ENCODE measurements around the gene ADO. TPM values are rescaled to one million over a fixed set of nuclear protein-coding genes. Genes with fewer than 3 reads are reported as not detected.

The ADO gene
- total and polyA plus RNA-seq, 10 of the 15 experiments (the other 5 are each of a cell fraction or from before 2014, with no cell fraction given): 4.3 to 44.6 (median 18.7) TPM

GRCh38 chr10:62790571-62790970 is 13.9 kb upstream of the ADO start (continued):
- no peak for TF ChIP-seq JUND (IDR thresholded peaks at IDR 0.05; ENCODE audit: low read depth, low read length)
- no peak for TF ChIP-seq BACH1 (IDR thresholded peaks at IDR 0.05; ENCODE audit: borderline replicate concordance)

- Histone ChIP-seq H3K4me3 (no peak overlapping the region), H3K9ac (ENCODE audit: control insufficient read depth, insufficient read depth, low read length) (no peak overlapping the region), H3K36me3 (ENCODE audit: control insufficient read depth in 2 of 2, insufficient read depth in 2 of 2, low read length in 1 of 2) (no peaks in the 10 kb centered on the region), H3K27ac (ENCODE audit: control insufficient read depth, insufficient read depth) (no peak overlapping the region), H3K4me2 (ENCODE audit: control insufficient read depth, insufficient read depth) (no peak overlapping the region), H3K9me3 (replicated peaks; ENCODE audit: control insufficient read depth, insufficient read depth, low read length) (no peaks in the 10 kb centered on the region), H3K79me2 (ENCODE audit: control insufficient read depth, insufficient read depth, low read length) (no peaks in the 10 kb centered on the region), H2AFZ (ENCODE audit: control insufficient read depth, low read depth, low read length) (no peak overlapping the region), H4K20me1 (ENCODE audit: control insufficient read depth, insufficient read depth) (no peaks in the 10 kb centered on the region), H3K27me3 (replicated peaks in 1 of 2; ENCODE audit: control insufficient read depth in 2 of 2, insufficient read depth in 2 of 2, low read length in 1 of 2) (no peaks in the 10 kb centered on the region), H3K4me1 (ENCODE audit: control insufficient read depth, insufficient read depth, low read length) (no peaks in the 10 kb centered on the region)
- DNase-seq (ENCODE audit: low read depth, low spot score): no peak
- ChIA-PET SMC1A (ENCODE audit: uncharacterized antibody, unreplicated experiment) (no interaction called here), RAD21 (ENCODE audit: unreplicated experiment) (no interaction called here), CTCF (interaction anchor here (1.1 kb wide), 1 partner anchor 14 kb away, joined by 3 read pairs; no protein-coding TSS in a partner anchor), POLR2A (no interaction called here)
- FAIRE-seq: no peak
- in situ Hi-C loops (cut with MboI): no loop called here
- intact Hi-C loops (cut with micrococcal nuclease; ENCODE audit: unreplicated experiment): no loop called here
- WGBS (ENCODE audit: insufficient coverage, insufficient replicate concordance, low lambda C conversion rate, missing lambda C conversion rate): 46% methylated on average over 5 of the region's 5 CpGs
- BruUV-seq (replicated peaks): no TSS peak
- no peak for ATAC-seq
- TF ChIP-seq ZNF207 (IDR thresholded peaks at IDR 0.05; ENCODE audit: borderline replicate concordance) (no peak), ZNF622 (IDR thresholded peaks at IDR 0.05) (no peak), ZBED1 (IDR thresholded peaks at IDR 0.05; ENCODE audit: borderline replicate concordance) (no peak), IKZF2 (IDR thresholded peaks at IDR 0.05) (no peak), IRF4 (IDR thresholded peaks at IDR 0.05; ENCODE audit: low read depth, low read length) (no peak), HDAC6 (IDR thresholded peaks at IDR 0.05; ENCODE audit: unreplicated experiment) (no peak), SUZ12 (IDR thresholded peaks at IDR 0.05; ENCODE audit: unreplicated experiment) (no peak), CHD1 (IDR thresholded peaks at IDR 0.05; ENCODE audit: low read depth, low read length) (no peak), EGR1 (IDR thresholded peaks at IDR 0.05; ENCODE audit: borderline replicate concordance in 1 of 2, low read depth in 2 of 2, low read length in 2 of 2) (no peak), PAX8 (IDR thresholded peaks at IDR 0.05) (no peak), RELB (IDR thresholded peaks at IDR 0.05; ENCODE audit: low read depth) (no peak), POLR2A (IDR thresholded peaks at IDR 0.05; ENCODE audit: low read depth, low read length) (no peak), PRDM15 (CRISPR knock-in tag; IDR thresholded peaks at IDR 0.05) (no peak), BCL3 (IDR thresholded peaks at IDR 0.05; ENCODE audit: borderline replicate concordance, insufficient read depth, low read depth, low read length, poor library complexity, severe bottlenecking) (no peak), EP300 (IDR thresholded peaks at IDR 0.05; ENCODE audit: borderline replicate concordance in 1 of 2, control insufficient read depth in 1 of 2, low read depth in 2 of 2, low read length in 2 of 2) (no peak)
Observed at GRCh38 chr10:62792261-62792660, 12.3 kb upstream of the ADO start.
